22Rv1 (cell line): ENCODE results near the gene PTPRJ.

ENCODE experiments used
- H3K27ac ChIP-seq: fragments of 450-650 bp; 2 replicates; pipeline ENCODE4 v1.5.1; 2017
- CTCF ChIP-seq: fragments of 450-650 bp; IDR thresholded peaks from 2 replicates; pipeline ENCODE4 v1.5.1; 2017; ENCODE audit warnings: mild to moderate bottlenecking
- ZFX ChIP-seq: fragments of 450-650 bp; IDR thresholded peaks from 2 replicates; pipeline ENCODE4 v1.6.1; 2017; ENCODE audit warnings: antibody characterized with exemption, borderline replicate concordance

PTPRJ gene

GRCh38 chr11:48037709-48038468 lies 57.5 kb downstream of the PTPRJ start:
- H3K27ac ChIP-seq: no peak overlapping the region
- no peak for TF ChIP-seq ZFX
- no peak for TF ChIP-seq CTCF

- no peak for TF ChIP-seq CTCF
- TF ChIP-seq ZFX: no peak
- peak overlapping the region; percentile 79 for H3K27ac ChIP-seq
These were observed 60.6 kb downstream of the PTPRJ start for GRCh38 chr11:48040830-48041444.

- peak overlapping the region; percentile 79 for H3K27ac ChIP-seq
- TF ChIP-seq ZFX: no peak
- no peak for TF ChIP-seq CTCF
These were observed 61.7 kb downstream of the PTPRJ start for GRCh38 chr11:48041877-48042695.

GRCh38 chr11:48043111-48043990 lies 63.0 kb downstream of the PTPRJ start:
- H3K27ac ChIP-seq: peak overlapping the region; percentile 79; the same call in 1 of the 2 replicates
- TF ChIP-seq ZFX (no peak), CTCF (no peak)

GRCh38 chr11:48043991-48044512 lies 63.7 kb downstream of the PTPRJ start:
- H3K27ac ChIP-seq: no peak overlapping the region
- no peak for TF ChIP-seq CTCF
- TF ChIP-seq ZFX: no peak

- no peak for TF ChIP-seq CTCF
- no peak for TF ChIP-seq ZFX
- H3K27ac ChIP-seq: no peak overlapping the region
These were observed 64.2 kb downstream of the PTPRJ start for GRCh38 chr11:48044577-48044976.
